ENCODE data around the gene C5.

DNA sequence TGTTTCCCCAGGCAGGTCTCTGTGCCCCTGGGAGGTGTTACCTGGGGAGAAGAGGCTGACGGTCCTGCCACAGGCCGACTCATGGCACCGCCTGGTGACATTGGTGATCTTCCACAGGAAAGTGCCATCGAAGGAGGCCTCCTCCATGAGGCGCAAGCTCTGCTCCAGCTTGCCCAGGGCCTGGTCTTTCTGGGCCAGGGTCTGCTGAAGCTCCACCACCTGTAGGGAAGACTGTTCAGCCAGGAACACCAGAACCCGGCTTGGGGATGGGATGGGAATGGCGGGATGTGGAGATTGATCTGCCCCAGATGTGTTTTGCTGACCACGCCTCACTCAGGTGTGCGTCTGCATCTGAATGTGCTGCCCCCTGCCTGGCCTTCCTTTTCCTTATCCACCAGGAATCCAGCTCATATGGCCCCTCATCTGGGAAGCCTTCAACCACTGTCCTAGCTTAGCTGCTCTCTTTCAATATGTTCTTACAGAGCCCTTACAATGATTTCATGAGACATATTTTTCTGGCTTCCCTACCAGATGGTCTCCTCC lies 138.7 kb downstream of the C5 start:
- TF ChIP-seq, protein P1, sequence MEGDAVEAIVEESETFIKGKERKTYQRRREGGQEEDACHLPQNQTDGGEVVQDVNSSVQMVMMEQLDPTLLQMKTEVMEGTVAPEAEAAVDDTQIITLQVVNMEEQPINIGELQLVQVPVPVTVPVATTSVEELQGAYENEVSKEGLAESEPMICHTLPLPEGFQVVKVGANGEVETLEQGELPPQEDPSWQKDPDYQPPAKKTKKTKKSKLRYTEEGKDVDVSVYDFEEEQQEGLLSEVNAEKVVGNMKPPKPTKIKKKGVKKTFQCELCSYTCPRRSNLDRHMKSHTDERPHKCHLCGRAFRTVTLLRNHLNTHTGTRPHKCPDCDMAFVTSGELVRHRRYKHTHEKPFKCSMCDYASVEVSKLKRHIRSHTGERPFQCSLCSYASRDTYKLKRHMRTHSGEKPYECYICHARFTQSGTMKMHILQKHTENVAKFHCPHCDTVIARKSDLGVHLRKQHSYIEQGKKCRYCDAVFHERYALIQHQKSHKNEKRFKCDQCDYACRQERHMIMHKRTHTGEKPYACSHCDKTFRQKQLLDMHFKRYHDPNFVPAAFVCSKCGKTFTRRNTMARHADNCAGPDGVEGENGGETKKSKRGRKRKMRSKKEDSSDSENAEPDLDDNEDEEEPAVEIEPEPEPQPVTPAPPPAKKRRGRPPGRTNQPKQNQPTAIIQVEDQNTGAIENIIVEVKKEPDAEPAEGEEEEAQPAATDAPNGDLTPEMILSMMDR (IDR thresholded peaks at IDR 0.05) = no peak
- no peak for TF ChIP-seq POLR2A (IDR thresholded peaks at IDR 0.05)
- TF ChIP-seq POLR2AphosphoS5 (IDR thresholded peaks at IDR 0.05) = no peak
